ENCODE results near the gene SCARB1. TPM values are rescaled to one million over a fixed set of nuclear protein-coding genes. Genes with fewer than 3 reads are reported as not detected.

The SCARB1 gene
- total and polyA plus RNA-seq, 9 of the 15 experiments (the other 6 are each of a cell fraction or from before 2014, with no cell fraction given), result 0.56 to 157 (median 52.8) TPM

DNA sequence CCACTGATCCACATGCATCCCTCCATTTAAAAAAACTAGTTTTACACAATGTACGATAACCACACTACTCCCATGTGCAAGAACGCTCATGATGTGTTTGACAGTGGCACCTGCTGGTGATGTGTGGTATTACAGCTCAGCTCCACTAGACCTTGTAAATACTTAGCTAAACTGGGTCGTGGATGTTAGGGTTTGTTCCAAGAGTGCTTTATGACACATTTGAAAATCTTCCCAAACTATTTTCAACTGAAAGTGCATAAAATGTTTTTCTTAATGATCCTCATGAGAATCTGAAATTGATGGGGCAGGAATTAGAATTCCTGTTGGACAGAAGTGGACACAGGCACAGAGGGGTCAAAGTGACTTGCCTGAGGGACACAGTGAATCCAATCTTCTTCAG is 99.2 kb downstream of the SCARB1 start (continued):
- TF ChIP-seq, protein P1, sequence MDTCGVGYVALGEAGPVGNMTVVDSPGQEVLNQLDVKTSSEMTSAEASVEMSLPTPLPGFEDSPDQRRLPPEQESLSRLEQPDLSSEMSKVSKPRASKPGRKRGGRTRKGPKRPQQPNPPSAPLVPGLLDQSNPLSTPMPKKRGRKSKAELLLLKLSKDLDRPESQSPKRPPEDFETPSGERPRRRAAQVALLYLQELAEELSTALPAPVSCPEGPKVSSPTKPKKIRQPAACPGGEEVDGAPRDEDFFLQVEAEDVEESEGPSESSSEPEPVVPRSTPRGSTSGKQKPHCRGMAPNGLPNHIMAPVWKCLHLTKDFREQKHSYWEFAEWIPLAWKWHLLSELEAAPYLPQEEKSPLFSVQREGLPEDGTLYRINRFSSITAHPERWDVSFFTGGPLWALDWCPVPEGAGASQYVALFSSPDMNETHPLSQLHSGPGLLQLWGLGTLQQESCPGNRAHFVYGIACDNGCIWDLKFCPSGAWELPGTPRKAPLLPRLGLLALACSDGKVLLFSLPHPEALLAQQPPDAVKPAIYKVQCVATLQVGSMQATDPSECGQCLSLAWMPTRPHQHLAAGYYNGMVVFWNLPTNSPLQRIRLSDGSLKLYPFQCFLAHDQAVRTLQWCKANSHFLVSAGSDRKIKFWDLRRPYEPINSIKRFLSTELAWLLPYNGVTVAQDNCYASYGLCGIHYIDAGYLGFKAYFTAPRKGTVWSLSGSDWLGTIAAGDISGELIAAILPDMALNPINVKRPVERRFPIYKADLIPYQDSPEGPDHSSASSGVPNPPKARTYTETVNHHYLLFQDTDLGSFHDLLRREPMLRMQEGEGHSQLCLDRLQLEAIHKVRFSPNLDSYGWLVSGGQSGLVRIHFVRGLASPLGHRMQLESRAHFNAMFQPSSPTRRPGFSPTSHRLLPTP (IDR thresholded peaks at IDR 0.05; ENCODE audit: borderline replicate concordance, extremely low read depth, insufficient read length), result peak; percentile 56
- TF ChIP-seq ZEB2 (IDR thresholded peaks at IDR 0.05), result 0 out of 2 replicates have a peak, but pooled peaks have one; percentile 42
- TF ChIP-seq, protein P2, sequence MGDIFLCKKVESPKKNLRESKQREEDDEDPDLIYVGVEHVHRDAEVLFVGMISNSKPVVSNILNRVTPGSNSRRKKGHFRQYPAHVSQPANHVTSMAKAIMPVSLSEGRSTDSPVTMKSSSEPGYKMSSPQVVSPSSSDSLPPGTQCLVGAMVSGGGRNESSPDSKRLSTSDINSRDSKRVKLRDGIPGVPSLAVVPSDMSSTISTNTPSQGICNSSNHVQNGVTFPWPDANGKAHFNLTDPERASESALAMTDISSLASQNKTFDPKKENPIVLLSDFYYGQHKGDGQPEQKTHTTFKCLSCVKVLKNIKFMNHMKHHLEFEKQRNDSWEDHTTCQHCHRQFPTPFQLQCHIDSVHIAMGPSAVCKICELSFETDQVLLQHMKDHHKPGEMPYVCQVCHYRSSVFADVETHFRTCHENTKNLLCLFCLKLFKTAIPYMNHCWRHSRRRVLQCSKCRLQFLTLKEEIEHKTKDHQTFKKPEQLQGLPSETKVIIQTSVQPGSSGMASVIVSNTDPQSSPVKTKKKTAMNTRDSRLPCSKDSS (IDR thresholded peaks at IDR 0.05; ENCODE audit: low read depth, partially characterized antibody), result peak; percentile 73
- TF ChIP-seq CBX3 (IDR thresholded peaks at IDR 0.05; ENCODE audit: borderline replicate concordance in 1 of 2, low read length in 2 of 2), result peak in 1 of 2 experiments; percentile 100; a peak in 2 of 3 replicates
- TF ChIP-seq TRIM28 (IDR thresholded peaks at IDR 0.05), result peak; percentile 85; the same call in 1 of the 2 replicates
- TF ChIP-seq ZC3H8 (IDR thresholded peaks at IDR 0.05), result no peak
- peak in 1 of 2 experiments; percentile 52; a peak in 1 of 4 replicates for TF ChIP-seq TRIM24 (IDR thresholded peaks at IDR 0.05)
- TF ChIP-seq, protein P3, sequence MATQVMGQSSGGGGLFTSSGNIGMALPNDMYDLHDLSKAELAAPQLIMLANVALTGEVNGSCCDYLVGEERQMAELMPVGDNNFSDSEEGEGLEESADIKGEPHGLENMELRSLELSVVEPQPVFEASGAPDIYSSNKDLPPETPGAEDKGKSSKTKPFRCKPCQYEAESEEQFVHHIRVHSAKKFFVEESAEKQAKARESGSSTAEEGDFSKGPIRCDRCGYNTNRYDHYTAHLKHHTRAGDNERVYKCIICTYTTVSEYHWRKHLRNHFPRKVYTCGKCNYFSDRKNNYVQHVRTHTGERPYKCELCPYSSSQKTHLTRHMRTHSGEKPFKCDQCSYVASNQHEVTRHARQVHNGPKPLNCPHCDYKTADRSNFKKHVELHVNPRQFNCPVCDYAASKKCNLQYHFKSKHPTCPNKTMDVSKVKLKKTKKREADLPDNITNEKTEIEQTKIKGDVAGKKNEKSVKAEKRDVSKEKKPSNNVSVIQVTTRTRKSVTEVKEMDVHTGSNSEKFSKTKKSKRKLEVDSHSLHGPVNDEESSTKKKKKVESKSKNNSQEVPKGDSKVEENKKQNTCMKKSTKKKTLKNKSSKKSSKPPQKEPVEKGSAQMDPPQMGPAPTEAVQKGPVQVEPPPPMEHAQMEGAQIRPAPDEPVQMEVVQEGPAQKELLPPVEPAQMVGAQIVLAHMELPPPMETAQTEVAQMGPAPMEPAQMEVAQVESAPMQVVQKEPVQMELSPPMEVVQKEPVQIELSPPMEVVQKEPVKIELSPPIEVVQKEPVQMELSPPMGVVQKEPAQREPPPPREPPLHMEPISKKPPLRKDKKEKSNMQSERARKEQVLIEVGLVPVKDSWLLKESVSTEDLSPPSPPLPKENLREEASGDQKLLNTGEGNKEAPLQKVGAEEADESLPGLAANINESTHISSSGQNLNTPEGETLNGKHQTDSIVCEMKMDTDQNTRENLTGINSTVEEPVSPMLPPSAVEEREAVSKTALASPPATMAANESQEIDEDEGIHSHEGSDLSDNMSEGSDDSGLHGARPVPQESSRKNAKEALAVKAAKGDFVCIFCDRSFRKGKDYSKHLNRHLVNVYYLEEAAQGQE (IDR thresholded peaks at IDR 0.05; ENCODE audit: borderline replicate concordance), result 0 out of 2 replicates have a peak, but pooled peaks have one; percentile 24
- TF ChIP-seq, protein P3 (CRISPR knock-in tag; IDR thresholded peaks at IDR 0.05; ENCODE audit: low read depth), result no peak
- peak; percentile 87; the same call in 1 of the 2 replicates for TF ChIP-seq CBX1 (IDR thresholded peaks at IDR 0.05; ENCODE audit: low read depth)
- TF ChIP-seq CBX5 (IDR thresholded peaks at IDR 0.05; ENCODE audit: borderline replicate concordance, low read depth), result peak; percentile 98
- TF ChIP-seq AFF4 (CRISPR knock-in tag; IDR thresholded peaks at IDR 0.05), result no peak
